ENCODE results near the gene SFXN5. TPM values are rescaled to one million over a fixed set of nuclear protein-coding genes. Genes with fewer than 3 reads are reported as not detected.

SFXN5 gene
- total and polyA plus RNA-seq, 2 of the 4 experiments (the other 2 are of a cell fraction), result 8.6 to 17.0 TPM

DNA sequence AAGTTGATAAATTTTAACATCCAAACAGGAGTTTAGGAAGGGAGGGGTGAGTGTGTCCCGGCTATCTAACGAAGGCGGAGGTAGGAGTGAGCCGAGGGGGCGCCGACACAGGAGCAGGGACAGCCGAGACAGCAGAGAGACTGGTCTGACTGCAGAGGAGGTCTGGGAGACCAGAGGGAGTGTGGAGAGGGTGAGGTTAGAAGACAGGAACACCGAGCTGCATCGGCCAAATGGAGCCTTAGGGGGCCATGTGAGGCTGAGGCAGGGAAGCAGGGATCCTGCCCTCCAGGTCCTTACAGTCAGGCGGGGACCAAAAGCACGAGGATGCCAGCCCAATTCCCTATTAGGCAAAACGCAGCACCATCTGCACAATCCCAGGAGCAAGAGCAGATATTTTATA is 67.0 kb downstream of the SFXN5 start:
- H2AK9ac ChIP-seq (replicated peaks; ENCODE audit: low read depth, low read length, poor library complexity), result no peak overlapping the region
- peaks cover 6% of the 10 kb centered on the region; the same call in 1 of the 2 replicates for H3K36me3 ChIP-seq (ENCODE audit: control insufficient read depth, insufficient read depth, low read length)
- H4K91ac ChIP-seq (ENCODE audit: insufficient read depth, low read depth, low read length), result no peak overlapping the region
- H3K27ac ChIP-seq (ENCODE audit: insufficient read depth, low read length), result no peak overlapping the region
- no peak for TF ChIP-seq NFE2L2 (IDR thresholded peaks at IDR 0.05; ENCODE audit: low read depth, low read length)
- TF ChIP-seq RFX5 (IDR thresholded peaks at IDR 0.05; ENCODE audit: low read depth, low read length), result no peak
- TF ChIP-seq POLR2A (IDR thresholded peaks at IDR 0.05; ENCODE audit: low read depth, low read length), result no peak
- TF ChIP-seq, protein P1, sequence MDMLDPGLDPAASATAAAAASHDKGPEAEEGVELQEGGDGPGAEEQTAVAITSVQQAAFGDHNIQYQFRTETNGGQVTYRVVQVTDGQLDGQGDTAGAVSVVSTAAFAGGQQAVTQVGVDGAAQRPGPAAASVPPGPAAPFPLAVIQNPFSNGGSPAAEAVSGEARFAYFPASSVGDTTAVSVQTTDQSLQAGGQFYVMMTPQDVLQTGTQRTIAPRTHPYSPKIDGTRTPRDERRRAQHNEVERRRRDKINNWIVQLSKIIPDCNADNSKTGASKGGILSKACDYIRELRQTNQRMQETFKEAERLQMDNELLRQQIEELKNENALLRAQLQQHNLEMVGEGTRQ (IDR thresholded peaks at IDR 0.05; ENCODE audit: low read depth, low read length), result no peak
- no peak for TF ChIP-seq MAZ (IDR thresholded peaks at IDR 0.05; ENCODE audit: borderline replicate concordance, low read depth, low read length)
- no TSS peak for BruUV-seq (replicated peaks)
- no peak overlapping the region for H3K4me2 ChIP-seq (ENCODE audit: low read depth, low read length)
- ChIA-PET POLR2A (ENCODE audit: unreplicated experiment) (no interaction called here), CTCF (no interaction called here)
- no peak overlapping the region for H3K23ac ChIP-seq (ENCODE audit: low read depth, low read length)
- no peak for ATAC-seq (ENCODE audit: low read depth)
- no peaks in the 10 kb centered on the region for H3K9me3 ChIP-seq (ENCODE audit: control insufficient read depth, insufficient read depth, low read length)
- WGBS, 2 experiments (ENCODE audit: extremely low coverage in 2 of 2, insufficient read length in 1 of 2), result 82% methylated on average over 4 of the region's 12 CpGs; no CpG with 5 or more reads in 1 of the 2 experiments
- no peaks in the 10 kb centered on the region for H4K20me1 ChIP-seq (ENCODE audit: insufficient read depth, low read length)
- no peak overlapping the region for H3K14ac ChIP-seq (replicated peaks; ENCODE audit: low read depth, low read length)
- H4K8ac ChIP-seq (ENCODE audit: low read depth in 2 of 2, low read length in 2 of 2), result no peak overlapping the region
- no peak overlapping the region for H3K4me3 ChIP-seq (ENCODE audit: insufficient read depth, low read depth, low read length)
- no peak overlapping the region for H3K56ac ChIP-seq (ENCODE audit: extremely low read depth, insufficient read depth, low read length)
- H3K27me3 ChIP-seq (ENCODE audit: control insufficient read depth, insufficient read depth, low read length), result no peaks in the 10 kb centered on the region
- no peak overlapping the region for H2BK15ac ChIP-seq (ENCODE audit: low read depth, low read length)
- no peak overlapping the region for H2BK20ac ChIP-seq (ENCODE audit: low read depth, low read length)
- peaks cover 10% of the 10 kb centered on the region for H3K4me1 ChIP-seq (ENCODE audit: control insufficient read depth, insufficient read depth, low read length)
- in situ Hi-C loops (cut with MboI; ENCODE audit: low sequenced_read_pairs), result no loop called here
- H3K18ac ChIP-seq (ENCODE audit: low read depth, low read length), result no peak overlapping the region
- H2AK5ac ChIP-seq (ENCODE audit: low read depth, low read length), result no peak overlapping the region
- DNase-seq, result no peak
- no peak overlapping the region for H3K9ac ChIP-seq (ENCODE audit: low read depth, low read length)
- H2BK120ac ChIP-seq (ENCODE audit: low read depth, low read length), result no peak overlapping the region
- intact Hi-C loops (cut with micrococcal nuclease), result no loop called here
- no peak overlapping the region for H3K4ac ChIP-seq (ENCODE audit: low read depth, low read length)
- no peak overlapping the region for H2BK5ac ChIP-seq (ENCODE audit: low read depth, low read length, poor library complexity, severe bottlenecking)
- dilution Hi-C loops (cut with HindIII; ENCODE audit: low sequenced_read_pairs, unreplicated experiment), result no loop called here
- H3K79me1 ChIP-seq (ENCODE audit: low read depth in 1 of 2, low read length in 2 of 2), result peaks cover 0 to 3% of the 10 kb centered on the region in 2 experiments; a peak in 1 of 4 replicates
- no peak overlapping the region for H2AFZ ChIP-seq (replicated peaks; ENCODE audit: low read length, poor library complexity)
- H3K9me1 ChIP-seq (ENCODE audit: insufficient read depth, low read length), result peaks cover 16% of the 10 kb centered on the region
- no peak overlapping the region for H4K5ac ChIP-seq (ENCODE audit: low read depth, low read length)

All from IMR-90 (cell line).